Stimulated activated CD4-positive, alpha-beta T cell treated with anti-CD3 and anti-CD28 coated beads, Interleukin-15, amount 100 ng/mL, for 48 hours (primary cell): ENCODE measurements around the gene HSPB6.
"Not testable (repeated sequence)": the region's sequence is repeated elsewhere in the genome, so short reads cannot be mapped to it uniquely, and the experiment has no call there.

Experiments used
- DNase-seq, 2 donors: peaks; one replicate each; pipeline ENCODE4 v3.0.0-alpha.2; 2020; ENCODE audit warnings: low read depth in 2 of 2

HSPB6 gene

DNA sequence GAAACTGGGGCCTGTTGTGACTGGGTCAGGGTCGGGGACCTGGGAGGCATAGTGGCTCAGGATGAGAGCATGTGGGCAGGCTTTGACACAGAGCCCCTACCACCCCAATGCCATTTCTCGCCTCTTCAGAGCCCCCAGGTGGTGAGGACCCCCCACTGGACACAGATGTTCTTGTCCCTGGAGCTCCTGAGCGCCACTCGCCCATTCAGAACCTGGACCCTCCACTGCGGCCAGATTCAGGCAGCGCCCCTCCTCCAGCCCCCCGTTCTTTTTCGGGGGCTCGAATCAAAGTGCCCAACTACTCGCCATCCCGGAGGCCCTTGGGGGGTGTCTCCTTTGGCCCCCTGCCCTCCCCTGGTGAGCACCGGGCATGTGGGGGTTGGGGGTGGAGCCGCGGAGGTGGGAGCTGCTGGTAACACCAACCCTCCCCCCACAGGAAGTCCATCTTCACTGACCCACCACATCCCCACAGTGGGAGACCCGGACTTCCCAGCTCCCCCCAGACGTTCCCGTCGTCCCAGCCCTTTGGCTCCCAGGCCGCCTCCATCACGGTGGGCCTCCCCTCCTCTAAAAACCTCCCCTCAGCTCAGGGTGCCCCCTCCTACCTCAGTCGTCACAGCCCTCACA lies 24.9 kb downstream of the HSPB6 start:
- no peak for DNase-seq

GRCh38 chr19:35731353-35731752 lies 25.5 kb downstream of the HSPB6 start:
- DNase-seq, result no peak

- DNase-seq, result no peak
Observed at GRCh38 chr19:35730326-35730725, 26.5 kb downstream of the HSPB6 start.

DNA sequence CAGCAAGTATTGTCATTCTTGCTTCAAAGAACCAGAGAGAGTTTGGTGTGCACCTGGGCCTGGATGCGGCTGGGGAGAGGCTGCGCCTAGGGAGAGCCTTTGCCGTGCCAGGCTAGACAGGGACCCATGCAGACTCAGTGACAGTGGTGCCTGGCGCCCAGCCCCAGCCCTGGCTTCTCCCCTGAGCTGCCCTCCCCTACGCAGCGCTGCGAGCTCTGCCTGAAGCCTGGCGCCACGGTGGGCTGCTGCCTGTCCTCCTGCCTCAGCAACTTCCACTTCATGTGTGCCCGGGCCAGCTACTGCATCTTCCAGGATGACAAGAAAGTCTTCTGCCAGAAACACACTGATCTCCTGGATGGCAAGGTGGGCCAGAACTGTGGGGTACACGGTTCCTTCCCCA lies 27.1 kb downstream of the HSPB6 start:
- DNase-seq, result no peak

DNA sequence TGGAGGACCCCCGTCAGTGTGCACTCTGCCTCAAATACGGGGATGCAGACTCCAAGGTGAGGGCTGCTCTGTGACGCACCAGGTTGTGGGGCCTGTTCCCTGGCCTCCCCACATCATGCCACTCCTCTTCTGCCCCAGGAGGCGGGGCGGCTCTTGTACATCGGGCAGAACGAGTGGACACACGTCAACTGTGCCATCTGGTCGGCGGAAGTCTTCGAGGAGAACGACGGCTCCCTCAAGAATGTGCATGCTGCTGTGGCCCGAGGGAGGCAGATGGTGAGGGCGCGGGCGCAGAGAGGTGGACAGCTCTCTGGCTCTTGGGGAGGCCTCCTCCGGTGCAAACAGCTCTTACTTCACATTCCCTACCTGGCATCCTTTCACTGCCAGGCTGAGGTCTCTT lies 27.8 kb downstream of the HSPB6 start:
- DNase-seq, result no peak

- no peak for DNase-seq
Observed at GRCh38 chr19:35727956-35728706, 28.7 kb downstream of the HSPB6 start.

DNA sequence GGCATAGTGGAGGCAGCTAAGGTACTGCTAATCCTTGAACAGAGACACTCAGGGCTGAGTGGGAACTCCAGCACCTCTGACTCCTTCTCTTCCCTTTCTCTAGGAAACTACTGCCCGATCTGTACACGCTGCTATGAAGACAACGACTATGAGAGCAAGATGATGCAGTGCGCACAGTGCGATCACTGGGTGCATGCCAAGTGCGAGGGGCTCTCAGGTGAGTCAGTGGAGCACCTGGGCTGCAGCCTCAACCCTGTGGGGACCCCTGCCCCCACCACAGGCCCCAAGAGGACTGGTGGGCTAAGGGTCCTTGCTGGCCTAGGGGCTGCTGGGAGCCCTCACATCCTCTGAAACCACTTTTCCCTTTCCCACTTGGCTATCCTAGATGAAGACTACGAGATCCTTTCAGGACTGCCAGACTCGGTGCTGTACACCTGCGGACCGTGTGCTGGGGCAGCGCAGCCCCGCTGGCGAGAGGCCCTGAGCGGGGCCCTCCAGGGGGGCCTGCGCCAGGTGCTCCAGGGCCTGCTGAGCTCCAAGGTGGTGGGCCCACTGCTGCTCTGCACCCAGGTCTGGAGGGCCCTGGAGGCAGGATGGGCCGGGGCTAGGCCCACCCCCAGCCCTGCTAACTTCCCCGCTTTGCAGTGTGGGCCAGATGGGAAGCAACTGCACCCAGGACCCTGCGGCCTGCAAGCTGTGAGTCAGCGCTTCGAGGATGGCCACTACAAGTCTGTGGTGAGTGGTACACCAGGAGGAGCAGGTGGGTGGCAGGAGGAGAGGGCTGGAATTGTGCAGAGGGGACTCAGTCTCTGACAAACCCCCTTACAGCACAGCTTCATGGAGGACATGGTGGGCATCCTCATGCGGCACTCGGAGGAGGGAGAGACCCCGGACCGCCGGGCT lies 29.5 kb downstream of the HSPB6 start:
- no peak for DNase-seq

- no peak for DNase-seq
Observed at GRCh38 chr19:35725216-35725861, 31.5 kb downstream of the HSPB6 start.

DNA sequence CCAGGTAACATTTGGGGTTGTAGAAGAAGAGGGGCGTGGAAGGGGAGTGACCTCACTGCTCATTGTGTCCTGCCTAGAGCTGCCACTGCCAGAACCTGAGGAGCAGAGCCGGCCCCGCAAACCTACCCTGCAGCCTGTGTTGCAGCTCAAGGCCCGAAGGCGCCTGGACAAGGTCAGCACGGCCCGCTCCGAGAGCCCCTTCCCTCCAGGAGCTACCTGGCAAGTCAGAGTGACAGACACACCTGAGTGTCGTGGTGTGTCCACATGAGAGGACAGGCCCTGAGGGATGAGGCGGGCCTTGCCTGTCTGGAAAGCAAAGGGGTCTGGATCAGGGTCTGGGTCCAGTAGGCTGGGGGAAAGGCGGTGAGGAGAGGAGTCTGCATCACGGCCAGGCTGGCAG lies 32.3 kb downstream of the HSPB6 start:
- no peak for DNase-seq

DNA sequence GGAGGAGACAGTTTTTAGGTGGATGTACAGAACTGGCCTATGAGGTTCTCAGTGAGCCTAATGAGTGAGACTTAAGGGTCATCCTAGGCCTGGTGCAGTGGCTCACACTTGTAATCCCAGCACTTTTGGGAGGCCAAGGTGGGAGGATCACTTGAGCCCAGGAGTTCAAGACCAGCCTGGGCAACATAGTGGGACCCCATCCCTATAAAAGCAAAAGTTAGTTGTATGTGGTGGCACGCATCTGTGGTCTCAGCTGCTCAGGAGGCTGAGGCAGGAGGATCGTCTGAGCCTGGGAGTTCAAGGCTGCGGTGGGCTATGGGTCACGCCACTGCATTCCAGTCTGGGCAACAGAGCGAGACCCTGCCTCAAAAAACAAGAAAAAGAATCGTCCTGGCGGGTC lies 32.7 kb downstream of the HSPB6 start:
- not testable (repeated sequence) for DNase-seq

GRCh38 chr19:35723671-35724070 lies 33.2 kb downstream of the HSPB6 start:
- DNase-seq, result no peak

DNA sequence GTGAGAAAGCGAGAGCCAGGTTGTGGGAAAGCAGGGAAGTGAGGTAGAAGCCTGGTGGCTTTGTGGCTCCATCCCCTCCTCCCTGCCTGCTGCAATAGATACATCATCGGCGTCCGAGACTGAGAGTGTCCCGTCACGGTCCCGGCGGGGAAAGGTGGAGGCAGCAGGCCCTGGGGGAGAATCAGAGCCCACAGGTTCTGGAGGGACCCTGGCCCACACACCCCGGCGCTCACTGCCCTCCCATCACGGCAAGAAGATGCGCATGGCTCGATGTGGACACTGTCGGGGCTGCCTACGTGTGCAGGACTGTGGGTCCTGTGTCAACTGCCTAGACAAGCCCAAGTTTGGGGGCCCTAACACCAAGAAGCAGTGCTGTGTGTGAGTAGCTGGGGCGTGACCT lies 33.9 kb downstream of the HSPB6 start:
- no peak for DNase-seq

DNA sequence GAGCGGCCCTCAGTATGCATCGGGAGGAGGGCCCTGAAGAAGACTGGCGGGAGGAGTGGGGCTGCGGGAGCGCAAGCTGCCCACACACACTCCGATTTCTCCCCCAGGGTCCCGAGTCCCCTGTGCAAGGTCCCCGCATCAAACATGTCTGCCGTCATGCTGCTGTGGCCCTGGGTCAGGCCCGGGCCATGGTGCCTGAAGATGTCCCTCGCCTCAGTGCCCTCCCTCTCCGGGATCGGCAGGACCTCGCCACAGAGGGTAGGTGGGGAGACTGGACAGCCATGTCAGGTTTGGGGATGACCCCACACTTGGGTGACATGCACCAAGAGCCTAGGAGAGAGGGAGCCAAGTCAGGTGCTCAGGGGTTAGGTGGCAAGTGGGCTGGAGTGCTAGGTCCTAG lies 34.4 kb downstream of the HSPB6 start:
- DNase-seq, result no peak

DNA sequence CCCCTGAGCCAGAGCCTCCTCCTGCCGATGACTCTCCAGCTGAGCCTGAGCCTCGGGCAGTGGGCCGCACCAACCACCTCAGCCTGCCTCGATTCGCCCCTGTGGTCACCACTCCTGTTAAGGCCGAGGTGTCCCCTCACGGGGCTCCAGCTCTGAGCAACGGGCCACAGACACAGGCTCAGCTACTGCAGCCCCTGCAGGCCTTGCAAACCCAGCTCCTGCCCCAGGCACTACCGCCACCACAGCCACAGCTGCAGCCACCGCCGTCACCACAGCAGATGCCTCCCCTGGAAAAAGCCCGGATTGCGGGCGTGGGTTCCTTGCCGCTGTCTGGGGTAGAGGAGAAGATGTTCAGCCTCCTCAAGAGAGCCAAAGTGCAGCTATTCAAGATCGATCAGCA lies 35.5 kb downstream of the HSPB6 start:
- no peak for DNase-seq

GRCh38 chr19:35720648-35721047 lies 36.2 kb downstream of the HSPB6 start:
- no peak for DNase-seq

DNA sequence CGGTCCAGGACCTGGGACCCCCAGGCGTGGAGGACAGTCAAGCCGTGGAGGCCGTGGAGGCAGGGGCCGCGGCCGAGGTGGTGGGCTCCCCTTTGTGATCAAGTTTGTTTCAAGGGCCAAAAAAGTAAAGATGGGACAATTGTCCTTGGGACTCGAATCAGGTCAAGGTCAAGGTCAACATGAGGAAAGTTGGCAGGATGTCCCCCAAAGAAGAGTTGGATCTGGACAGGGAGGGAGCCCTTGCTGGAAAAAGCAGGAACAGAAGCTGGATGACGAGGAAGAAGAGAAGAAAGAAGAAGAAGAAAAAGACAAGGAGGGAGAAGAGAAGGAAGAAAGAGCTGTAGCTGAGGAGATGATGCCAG lies 36.7 kb downstream of the HSPB6 start:
- no peak for DNase-seq

- DNase-seq, result no peak
Observed at GRCh38 chr19:35719402-35720162, 37.2 kb downstream of the HSPB6 start.

DNA sequence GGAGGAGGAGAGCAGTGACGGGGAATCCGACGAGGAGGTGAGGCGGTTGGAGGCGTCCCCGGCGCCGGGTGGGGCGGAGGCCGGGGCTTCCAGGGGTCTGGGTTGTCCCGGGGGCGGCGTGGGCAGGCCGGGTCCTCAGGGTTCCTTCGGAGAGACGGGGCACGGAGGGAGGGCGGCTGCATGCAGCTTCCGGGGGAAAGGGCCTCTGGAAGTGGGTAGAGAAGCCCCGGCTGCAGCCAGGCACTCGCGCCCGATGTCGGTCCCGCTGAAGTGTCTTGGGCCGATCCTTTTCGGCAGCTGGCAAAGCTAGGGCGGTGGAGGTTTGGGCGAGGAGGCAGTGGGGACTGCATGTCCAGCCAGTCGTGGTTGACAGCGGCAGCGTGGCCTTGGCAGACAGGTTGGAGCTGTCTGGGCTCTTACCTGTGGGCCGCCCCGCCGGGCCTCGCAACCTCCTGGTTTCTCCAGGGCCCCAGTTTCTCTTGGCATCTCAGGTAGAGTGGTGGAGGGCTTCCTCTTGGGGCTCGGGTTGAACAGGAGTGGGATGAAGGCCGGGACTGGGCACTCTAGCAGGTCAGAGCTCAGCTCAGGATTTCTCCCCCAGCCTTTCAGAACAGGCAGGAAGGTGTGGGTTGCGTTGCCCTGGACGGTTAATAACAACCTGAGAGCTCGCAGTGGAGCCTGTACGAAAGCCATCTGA lies 38.3 kb downstream of the HSPB6 start:
- peak in 1 of 2 donors; percentile 57 for DNase-seq

DNA sequence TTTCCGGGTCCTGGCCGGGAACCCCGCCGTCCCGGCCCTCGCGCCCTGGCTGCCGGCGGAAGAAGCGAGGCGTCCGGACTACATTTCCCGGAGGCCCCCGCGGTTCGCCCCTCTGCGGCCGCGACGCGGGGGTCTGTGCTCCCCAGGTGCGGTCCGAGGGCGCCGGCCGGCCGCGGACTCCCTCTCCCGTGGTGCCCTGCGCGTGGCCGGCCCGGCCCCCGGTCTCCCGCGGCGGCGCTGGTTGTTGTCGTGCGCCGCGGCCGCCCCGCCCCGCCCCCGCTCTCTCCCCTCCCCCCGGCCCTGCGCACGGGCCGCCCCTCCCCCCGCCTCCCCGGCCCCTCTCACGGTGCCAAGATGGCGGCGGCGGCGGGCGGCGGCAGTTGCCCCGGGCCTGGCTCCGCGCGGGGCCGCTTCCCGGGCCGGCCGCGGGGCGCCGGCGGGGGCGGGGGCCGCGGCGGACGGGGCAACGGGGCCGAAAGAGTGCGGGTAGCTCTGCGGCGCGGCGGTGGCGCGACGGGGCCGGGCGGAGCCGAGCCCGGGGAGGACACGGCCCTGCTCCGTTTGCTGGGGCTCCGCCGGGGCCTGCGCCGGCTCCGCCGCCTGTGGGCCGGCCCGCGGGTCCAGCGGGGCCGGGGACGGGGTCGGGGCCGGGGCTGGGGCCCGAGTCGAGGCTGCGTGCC lies 39.0 kb downstream of the HSPB6 start, which contains the start of gene KMT2B:
TSS of gene KMT2B (plus strand) at position 339 of the 680 bp plus-strand sequence. CDS start at position 355, 16 bp downstream.
- DNase-seq, result no peak
